Loucy (cell line): Measurements from ENCODE around the gene ERC1.

Experiments used
- EZH2phosphoT487 ChIP-seq: fragments of 200-600 bp; IDR thresholded peaks from 2 replicates; pipeline ENCODE4 v1.6.1; 2018; ENCODE audit warnings: antibody characterized with exemption, mild to moderate bottlenecking, moderate library complexity, borderline replicate concordance
- TF ChIP-seq, protein P1 (sequence below): fragments of 200-600 bp; sonication (generic); conservative IDR thresholded peaks from 2 replicates; pipeline ENCODE4 v1.5.1; 2014; ENCODE audit warnings: mild to moderate bottlenecking, antibody characterized with exemption, low read length

DNA sequence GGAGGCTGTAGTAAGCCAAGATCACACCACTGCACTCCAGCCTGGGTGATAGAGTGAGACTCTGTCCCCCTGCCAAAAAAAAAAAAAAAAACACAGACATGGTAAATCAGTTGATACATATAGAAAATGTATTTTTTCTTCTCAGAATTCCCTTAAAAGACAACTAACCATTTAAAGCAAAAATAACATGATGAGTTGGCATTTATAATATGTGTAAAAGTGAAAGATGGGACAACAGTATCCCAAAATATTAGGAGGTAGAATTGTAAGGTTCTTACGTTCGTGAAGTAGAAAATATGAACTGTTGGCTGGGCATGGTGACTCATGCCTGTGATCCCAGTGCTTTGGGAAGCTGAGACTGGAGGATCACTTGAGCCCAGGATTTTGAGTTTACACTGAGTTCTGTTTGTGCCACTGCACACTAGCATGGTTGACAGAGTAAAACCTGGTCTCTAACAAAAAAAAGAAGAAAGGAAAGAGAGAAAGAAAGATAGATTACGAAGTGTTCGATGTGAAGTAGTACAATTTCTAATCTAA is 306.7 kb downstream of the ERC1 start:
- TF ChIP-seq, protein P1, sequence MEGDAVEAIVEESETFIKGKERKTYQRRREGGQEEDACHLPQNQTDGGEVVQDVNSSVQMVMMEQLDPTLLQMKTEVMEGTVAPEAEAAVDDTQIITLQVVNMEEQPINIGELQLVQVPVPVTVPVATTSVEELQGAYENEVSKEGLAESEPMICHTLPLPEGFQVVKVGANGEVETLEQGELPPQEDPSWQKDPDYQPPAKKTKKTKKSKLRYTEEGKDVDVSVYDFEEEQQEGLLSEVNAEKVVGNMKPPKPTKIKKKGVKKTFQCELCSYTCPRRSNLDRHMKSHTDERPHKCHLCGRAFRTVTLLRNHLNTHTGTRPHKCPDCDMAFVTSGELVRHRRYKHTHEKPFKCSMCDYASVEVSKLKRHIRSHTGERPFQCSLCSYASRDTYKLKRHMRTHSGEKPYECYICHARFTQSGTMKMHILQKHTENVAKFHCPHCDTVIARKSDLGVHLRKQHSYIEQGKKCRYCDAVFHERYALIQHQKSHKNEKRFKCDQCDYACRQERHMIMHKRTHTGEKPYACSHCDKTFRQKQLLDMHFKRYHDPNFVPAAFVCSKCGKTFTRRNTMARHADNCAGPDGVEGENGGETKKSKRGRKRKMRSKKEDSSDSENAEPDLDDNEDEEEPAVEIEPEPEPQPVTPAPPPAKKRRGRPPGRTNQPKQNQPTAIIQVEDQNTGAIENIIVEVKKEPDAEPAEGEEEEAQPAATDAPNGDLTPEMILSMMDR, result no peak
- TF ChIP-seq EZH2phosphoT487, result no peak
